CD4-positive, CD25-positive, alpha-beta regulatory T cell (primary cell): Measurements from ENCODE around the gene COX14. TPM values are rescaled to one million over a fixed set of nuclear protein-coding genes. Genes with fewer than 3 reads are reported as not detected.
A peak's percentile ranks its signal among the peaks of the same experiment; 100 is the strongest.

ENCODE experiments used
- ATAC-seq, 2 donors: fragments of 150-1000 bp; cut with Tn5 transposase; one replicate each; pipeline ENCODE4 v1.10.0; 2021; ENCODE audit warnings: low read depth in 2 of 2, moderate number of reproducible peaks in 2 of 2, moderate library complexity in 1 of 2
- DNase-seq, 3 donors: peaks; one replicate each; pipeline versions ENCODE4 v3.0.0 to v3.0.0-alpha.2; 2012 to 2022; ENCODE audit warnings: mixed read lengths in 1 of 3
- H3K27ac ChIP-seq: one replicate; pipeline ENCODE4 v1.7.0; 2013; ENCODE audit warnings: mild to moderate bottlenecking, low read length; ENCODE audit not compliant: insufficient read depth, poor library complexity, severe bottlenecking
- H3K27me3 ChIP-seq: one replicate; pipeline ENCODE4 v1.7.0; 2013; ENCODE audit warnings: low read length; ENCODE audit not compliant: control insufficient read depth, insufficient read depth
- H3K36me3 ChIP-seq: one replicate; pipeline ENCODE4 v1.7.0; 2013; ENCODE audit warnings: mild to moderate bottlenecking, low read length, moderate library complexity; ENCODE audit not compliant: control insufficient read depth, insufficient read depth
- H3K4me1 ChIP-seq: 2 replicates; pipeline ENCODE4 v1.7.0; 2013; ENCODE audit warnings: mild to moderate bottlenecking, low read length; ENCODE audit not compliant: insufficient read depth, control insufficient read depth, poor library complexity, severe bottlenecking
- H3K4me3 ChIP-seq: one replicate; pipeline ENCODE4 v1.7.0; 2013; ENCODE audit warnings: low read depth, mild to moderate bottlenecking, low read length, moderate library complexity
- H3K9me3 ChIP-seq, 2 experiments: 1 replicate in 1 of 2; 2 replicates in 1 of 2; pipeline ENCODE4 v1.7.0; 2013; ENCODE audit warnings: low read length in 2 of 2, mild to moderate bottlenecking in 1 of 2, moderate library complexity in 1 of 2; ENCODE audit not compliant: control insufficient read depth in 2 of 2
- H3K27ac Mint-ChIP-seq, 3 donors: one replicate each; pipeline ENCODE4 v1.8.0; 2020 to 2022; ENCODE audit warnings: mild to moderate bottlenecking in 3 of 3, mixed read lengths in 3 of 3, moderate library complexity in 2 of 3
- H3K27me3 Mint-ChIP-seq: one replicate; pipeline ENCODE4 v1.8.0; 2022; ENCODE audit warnings: mild to moderate bottlenecking, mixed read lengths
- H3K36me3 Mint-ChIP-seq: one replicate; pipeline ENCODE4 v1.8.0; 2020; ENCODE audit warnings: mixed read lengths
- H3K4me1 Mint-ChIP-seq, 4 donors: one replicate each; pipeline ENCODE4 v1.8.0; 2020 to 2022; ENCODE audit warnings: mixed read lengths in 4 of 4, mild to moderate bottlenecking in 1 of 4
- H3K4me3 Mint-ChIP-seq, 4 donors: one replicate each; pipeline ENCODE4 v1.8.0; 2020 to 2022; ENCODE audit warnings: mild to moderate bottlenecking in 4 of 4, mixed read lengths in 4 of 4, moderate library complexity in 3 of 4
- H3K9me3 Mint-ChIP-seq, 7 donors: one replicate each; pipeline ENCODE4 v1.8.0; 2020 to 2022; ENCODE audit warnings: mixed read lengths in 7 of 7, mild to moderate bottlenecking in 3 of 7, moderate library complexity in 2 of 7
- polyA plus RNA-seq, 4 donors: library from polyadenylated mRNA; unstranded; fragments of 300-500 nt; fragmentation: Illumina TruSeq; gene quantifications; one replicate each; pipeline ENCODE4 v1.2.3, GENCODE V29; 2021
- total RNA-seq: library from RNA; stranded (reverse); gene quantifications from one replicate; pipeline ENCODE4 v1.2.3, GENCODE V29; 2022

The COX14 gene
- total and polyA plus RNA-seq, 5 donors from 2014 or later, result 46.4 to 297 (median 258) TPM

- Histone ChIP-seq H3K4me1 (peaks cover 15% of the 10 kb centered on the region), H3K4me3 (peak overlapping the region; percentile 84), H3K9me3 (no peaks in the 10 kb centered on the region), H3K27ac (peak overlapping the region; percentile 88), H3K36me3 (no peaks in the 10 kb centered on the region), H3K27me3 (no peaks in the 10 kb centered on the region)
- peak in 2 of 3 donors; percentile 32 to 60 for DNase-seq
- H3K4me1 Mint-ChIP-seq, result peaks cover 14 to 38% (median 24%) of the 10 kb centered on the region in 4 donors
- H3K9me3 Mint-ChIP-seq, result no peaks in the 10 kb centered on the region
- H3K27me3 Mint-ChIP-seq, result no peaks in the 10 kb centered on the region
- H3K27ac Mint-ChIP-seq, result peak overlapping the region; percentile 93 to 98 (median 98)
- peak overlapping the region; percentile 92 to 99 (median 96) for H3K4me3 Mint-ChIP-seq
- ATAC-seq, result peak in 1 of 2 donors; percentile 0
- H3K36me3 Mint-ChIP-seq, result peaks cover 6% of the 10 kb centered on the region
These were observed 54.7 kb downstream of the COX14 start for GRCh38 chr12:50166799-50167048.

GRCh38 chr12:50167049-50167828, 55.2 kb downstream of the COX14 start, which contains the start of gene CERS5:
Gene CERS5, minus strand, starts transcription at chr12:50167369. Its CDS starts 72 bp downstream, at chr12:50167297.
- ATAC-seq, result peak; percentile 97 to 98
- Mint-ChIP-seq H3K27me3 (no peaks in the 10 kb centered on the region), H3K36me3 (peaks cover 6% of the 10 kb centered on the region), H3K4me1 (peaks cover 14 to 37% (median 24%) of the 10 kb centered on the region in 4 donors), H3K9me3 (no peaks in the 10 kb centered on the region), H3K4me3 (peak within 1 kb of the TSS; percentile 92 to 99 (median 96)), H3K27ac (peak within 1 kb of the TSS; percentile 93 to 98 (median 98))
- Histone ChIP-seq H3K27ac (peak within 1 kb of the TSS; percentile 88), H3K36me3 (no peaks in the 10 kb centered on the region), H3K27me3 (no peaks in the 10 kb centered on the region), H3K9me3 (no peaks in the 10 kb centered on the region), H3K4me3 (peak within 1 kb of the TSS; percentile 84), H3K4me1 (peaks cover 15% of the 10 kb centered on the region)
- DNase-seq, result peak; percentile 96 to 99 (median 96)

Other genes with a start within 250 kb of the COX14 start
- gene FAIM2, start 208.3 kb upstream of the COX14 start, total RNA-seq, result 0.10 TPM
- gene FAIM2, start 208.3 kb upstream of the COX14 start, polyA plus RNA-seq, result 1 to 10 TPM in 3 of 4 donors, under 1 TPM in 1; 0.31 to 6.5 (median 3.1) TPM
- gene AQP2, start 161.5 kb upstream of the COX14 start, total RNA-seq, result not detected
- gene AQP2, start 161.5 kb upstream of the COX14 start, polyA plus RNA-seq, result not detected
- gene AQP5, start 150.4 kb upstream of the COX14 start, total RNA-seq, result not detected
- gene AQP5, start 150.4 kb upstream of the COX14 start, polyA plus RNA-seq, result not detected
- not detected for gene AQP6, start 139.3 kb upstream of the COX14 start, total RNA-seq
- gene AQP6, start 139.3 kb upstream of the COX14 start, polyA plus RNA-seq, result not detected
- gene RACGAP1, start 86.7 kb upstream of the COX14 start, total RNA-seq, result 17.2 TPM
- gene RACGAP1, start 86.7 kb upstream of the COX14 start, polyA plus RNA-seq, result 10 to 100 TPM; 17.1 to 22.9 (median 18.0) TPM
- gene ASIC1, start 54.6 kb upstream of the COX14 start, total RNA-seq, result 2.1 TPM
- under 1 TPM in 3 of 4 donors, not detected in 1; 0.47 to 0.49 (median 0.49) TPM for gene ASIC1, start 54.6 kb upstream of the COX14 start, polyA plus RNA-seq
- gene SMARCD1, start 26.9 kb upstream of the COX14 start, total RNA-seq, result 75.2 TPM
- 10 to 100 TPM; 12.0 to 22.3 (median 13.8) TPM for gene SMARCD1, start 26.9 kb upstream of the COX14 start, polyA plus RNA-seq
- not detected for gene GPD1, start 8.2 kb upstream of the COX14 start, total RNA-seq
- under 1 TPM in 1 of 4 donors, not detected in 3; 0.06 TPM for gene GPD1, start 8.2 kb upstream of the COX14 start, polyA plus RNA-seq
- gene CERS5, start 55.1 kb downstream of the COX14 start, total RNA-seq, result 61.9 TPM
- gene CERS5, start 55.1 kb downstream of the COX14 start, polyA plus RNA-seq, result 10 to 100 TPM; 45.4 to 59.6 (median 51.8) TPM
- gene LIMA1, start 171.3 kb downstream of the COX14 start, total RNA-seq, result 19.0 TPM
- gene LIMA1, start 171.3 kb downstream of the COX14 start, polyA plus RNA-seq, result 10 to 100 TPM; 14.3 to 19.3 (median 17.6) TPM